Effector CD8-positive, alpha-beta T cell (primary cell): ENCODE data around the gene SLC38A3.
"Not testable (repeated sequence)": the region's sequence is repeated elsewhere in the genome, so short reads cannot be mapped to it uniquely, and the experiment has no call there.

Source experiments
- DNase-seq: peaks from one replicate; lab custom pipeline; 2025; lab: John Stamatoyannopoulos, UW

SLC38A3 gene

GRCh38 chr3:50231581-50231980, 26.5 kb downstream of the SLC38A3 start:
- no peak for DNase-seq

DNA sequence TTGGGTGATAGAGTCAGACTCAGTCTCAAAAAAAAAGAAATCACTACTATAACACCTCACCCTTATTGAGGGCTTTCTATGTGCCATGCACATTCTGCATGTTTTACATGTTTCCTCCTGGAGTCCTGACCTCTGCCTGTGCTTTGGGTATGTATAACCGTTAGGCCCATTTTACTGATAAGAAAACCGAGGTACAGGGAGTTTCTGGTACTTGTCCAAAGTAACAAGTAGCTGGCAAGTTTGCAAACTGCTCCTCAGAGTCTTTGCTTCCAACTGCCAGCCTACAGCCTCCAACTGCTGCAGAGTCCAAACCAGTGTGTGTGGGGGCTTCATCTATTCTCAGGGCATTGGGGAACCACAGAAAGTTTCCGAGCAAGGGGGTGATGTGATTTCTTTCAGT, 27.2 kb downstream of the SLC38A3 start:
- no peak for DNase-seq

DNA sequence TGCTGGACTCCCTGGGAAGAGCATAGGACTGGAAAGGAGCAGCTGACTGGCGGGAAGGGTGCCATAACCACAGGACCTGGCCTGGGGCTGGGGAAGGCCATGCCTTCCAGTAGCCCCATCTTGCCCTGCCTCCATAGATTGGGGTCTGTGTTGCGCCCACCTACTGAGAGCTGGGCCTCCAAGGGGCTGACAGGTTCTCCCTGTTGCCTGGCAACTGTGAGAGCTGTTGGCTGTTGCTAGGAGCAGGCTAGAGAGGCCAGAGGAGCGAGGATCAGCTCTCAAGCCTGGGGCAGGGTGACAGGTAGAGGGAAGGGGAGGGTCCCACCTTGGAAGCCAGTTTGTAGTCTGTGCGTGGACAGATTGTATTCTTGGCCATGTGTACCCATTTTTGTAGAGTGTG, 28.1 kb downstream of the SLC38A3 start:
- no peak for DNase-seq

- DNase-seq = peak; percentile 97
These were observed 30.8 kb downstream of the SLC38A3 start, which contains the start of gene GNAI2 for GRCh38 chr3:50235716-50236483. Gene GNAI2 (plus strand): TSS chr3:50236204. CDS start chr3:50236336, 132 bp downstream.

GRCh38 chr3:50236484-50237132, 31.5 kb downstream of the SLC38A3 start:
- no peak for DNase-seq

DNA sequence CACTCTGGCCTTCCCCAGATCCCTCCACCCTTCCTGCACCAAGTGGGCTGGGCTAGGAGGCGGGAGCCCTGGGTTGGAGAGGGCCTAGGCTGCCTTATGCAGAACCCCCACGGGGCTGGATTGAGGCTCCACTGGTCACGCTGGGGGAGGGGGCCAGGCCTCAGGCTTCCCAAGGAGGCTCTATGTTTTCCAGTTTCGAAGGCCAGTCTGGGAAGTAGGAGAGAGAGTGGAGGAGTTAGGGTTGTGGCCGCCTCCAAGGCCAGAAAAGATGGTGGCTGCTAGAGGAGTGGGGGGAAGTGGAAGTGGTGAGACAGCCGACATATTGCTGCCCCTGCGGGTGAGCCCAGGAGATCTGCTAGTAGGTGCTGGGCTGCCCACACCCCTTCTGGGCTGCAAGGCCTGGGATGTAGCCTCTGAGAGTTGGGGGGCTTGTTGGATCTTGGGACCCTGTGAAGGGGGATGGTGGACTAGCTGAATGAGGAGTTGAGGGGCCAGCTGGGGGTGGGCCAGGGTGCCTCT, 32.1 kb downstream of the SLC38A3 start:
- DNase-seq = peak; percentile 15

DNA sequence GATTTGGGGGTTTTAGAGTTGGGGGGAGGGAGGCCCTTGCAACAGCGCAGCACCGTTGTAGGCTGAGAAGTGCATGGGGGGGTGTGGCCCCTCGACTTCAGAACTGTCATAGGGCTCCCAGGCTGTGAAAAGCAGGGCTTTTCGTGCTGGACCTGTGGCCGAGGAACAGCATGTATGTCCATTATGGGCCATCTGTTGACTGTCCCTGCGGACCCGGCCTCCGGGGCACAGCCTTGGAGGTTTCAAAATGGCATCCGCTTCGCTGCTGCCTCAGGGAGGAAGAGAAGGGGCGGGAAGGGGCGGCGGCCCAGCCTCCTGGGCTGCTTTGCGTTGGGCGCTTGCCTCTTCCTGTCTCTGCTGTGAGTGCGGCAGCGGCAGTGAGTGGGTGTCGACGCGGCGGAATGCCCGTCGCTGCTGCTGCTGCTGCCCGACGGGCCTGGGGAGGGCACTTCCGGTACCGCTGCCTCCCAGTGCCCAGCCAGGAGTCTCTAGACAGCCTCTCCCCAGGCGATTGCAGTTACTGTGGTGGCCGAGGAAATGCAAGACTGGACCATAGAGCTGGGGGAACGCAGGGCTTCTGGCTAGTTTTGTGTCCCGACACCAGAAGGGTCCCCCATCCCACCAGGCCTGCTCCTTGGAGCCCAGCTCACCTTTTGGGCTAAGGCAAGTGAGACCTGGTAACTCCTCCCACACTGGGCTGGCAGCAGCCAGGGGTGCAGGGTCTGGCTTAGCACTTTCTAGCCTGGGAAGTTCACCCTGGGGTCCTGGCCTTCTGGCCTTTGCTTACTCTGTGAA, 32.9 kb downstream of the SLC38A3 start:
- peak; percentile 72 for DNase-seq

DNA sequence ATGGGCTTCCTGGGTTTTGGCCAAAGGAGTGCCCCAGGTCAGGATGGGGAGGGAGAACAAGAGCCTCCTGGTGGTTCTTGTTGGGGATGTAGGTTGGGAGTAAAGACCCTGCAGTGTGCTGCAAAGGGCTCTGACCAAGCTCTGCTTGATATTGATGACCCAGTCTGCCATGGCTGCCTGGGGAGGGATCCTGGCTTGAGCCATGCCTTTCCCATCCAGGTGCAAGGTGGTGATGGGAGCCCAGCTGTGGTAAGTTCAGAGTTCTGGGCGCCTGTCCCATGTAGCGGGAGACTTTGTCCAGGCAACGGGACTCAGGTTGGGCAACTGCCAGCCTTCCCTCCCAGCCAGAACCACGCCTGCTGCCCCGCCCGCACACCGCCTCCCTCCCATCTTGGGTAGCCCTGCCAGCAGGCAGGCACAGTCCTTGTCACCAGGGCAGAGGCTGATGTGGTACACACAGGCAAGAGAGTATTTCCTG, 33.5 kb downstream of the SLC38A3 start:
- no peak for DNase-seq

- no peak for DNase-seq
These were observed 34.6 kb downstream of the SLC38A3 start for GRCh38 chr3:50239649-50240048.

DNA sequence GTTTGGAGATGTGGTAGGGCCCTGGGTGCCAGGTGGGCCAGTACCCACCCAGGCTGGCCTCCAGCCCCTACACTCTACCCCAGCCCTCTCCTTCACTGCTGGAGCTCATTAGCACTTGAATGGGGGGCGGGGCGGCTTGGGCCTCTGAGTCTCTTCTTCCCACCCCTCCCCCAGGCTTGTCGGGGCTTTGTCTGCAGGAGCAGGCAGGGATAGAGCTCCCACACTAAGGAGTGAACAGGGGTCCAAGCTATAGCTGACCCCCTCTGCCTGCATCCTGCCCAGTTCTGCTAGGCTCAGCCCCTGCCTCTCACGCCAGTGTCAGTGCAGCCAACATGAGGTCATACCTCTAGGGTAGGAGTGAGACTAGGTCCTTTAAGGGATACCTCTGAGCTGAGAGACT, 36.1 kb downstream of the SLC38A3 start:
- no peak for DNase-seq

GRCh38 chr3:50241713-50242380, 36.8 kb downstream of the SLC38A3 start:
- DNase-seq = no peak

DNA sequence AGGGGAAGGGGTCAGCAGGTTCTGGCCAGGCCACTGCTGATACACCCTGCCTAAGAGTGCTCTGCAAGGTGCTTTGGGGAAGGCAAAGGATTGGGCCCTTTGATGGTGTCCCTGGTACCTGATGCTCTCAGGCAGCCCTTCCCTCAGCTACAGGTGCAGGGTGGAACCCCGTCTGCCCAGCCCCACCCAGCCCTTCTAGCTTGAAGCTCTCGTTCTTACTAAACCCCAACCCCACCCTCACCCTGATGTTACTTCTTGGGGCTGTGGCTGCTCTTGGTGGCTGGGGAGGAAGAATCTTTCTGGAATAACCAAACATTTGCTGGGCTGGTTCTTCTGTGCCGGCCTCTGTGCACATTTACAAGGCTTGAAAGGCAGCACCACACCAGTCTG, 37.3 kb downstream of the SLC38A3 start:
- no peak for DNase-seq

GRCh38 chr3:50242851-50243542, 37.9 kb downstream of the SLC38A3 start:
- no peak for DNase-seq

DNA sequence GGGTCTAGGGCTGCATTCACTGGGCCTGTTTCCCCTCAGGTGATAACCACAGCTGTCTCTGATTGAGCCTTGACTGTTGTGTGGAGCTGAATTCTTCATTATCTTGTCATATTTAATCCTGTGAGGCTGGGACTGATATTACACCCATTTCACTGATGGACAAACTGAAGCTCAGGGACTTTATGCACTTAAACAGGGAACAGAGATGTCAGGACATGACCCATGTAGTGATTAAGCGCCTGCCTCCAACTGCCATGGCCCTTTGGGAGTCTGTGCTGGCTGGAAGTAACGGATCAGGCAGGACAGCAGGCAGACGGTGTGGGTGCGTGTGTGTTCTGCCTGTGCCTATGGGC, 38.4 kb downstream of the SLC38A3 start:
- DNase-seq = no peak

- DNase-seq = not testable (repeated sequence)
These were observed 39.7 kb downstream of the SLC38A3 start for GRCh38 chr3:50244813-50245212.

GRCh38 chr3:50245251-50245745, 40.2 kb downstream of the SLC38A3 start:
- DNase-seq = no peak

DNA sequence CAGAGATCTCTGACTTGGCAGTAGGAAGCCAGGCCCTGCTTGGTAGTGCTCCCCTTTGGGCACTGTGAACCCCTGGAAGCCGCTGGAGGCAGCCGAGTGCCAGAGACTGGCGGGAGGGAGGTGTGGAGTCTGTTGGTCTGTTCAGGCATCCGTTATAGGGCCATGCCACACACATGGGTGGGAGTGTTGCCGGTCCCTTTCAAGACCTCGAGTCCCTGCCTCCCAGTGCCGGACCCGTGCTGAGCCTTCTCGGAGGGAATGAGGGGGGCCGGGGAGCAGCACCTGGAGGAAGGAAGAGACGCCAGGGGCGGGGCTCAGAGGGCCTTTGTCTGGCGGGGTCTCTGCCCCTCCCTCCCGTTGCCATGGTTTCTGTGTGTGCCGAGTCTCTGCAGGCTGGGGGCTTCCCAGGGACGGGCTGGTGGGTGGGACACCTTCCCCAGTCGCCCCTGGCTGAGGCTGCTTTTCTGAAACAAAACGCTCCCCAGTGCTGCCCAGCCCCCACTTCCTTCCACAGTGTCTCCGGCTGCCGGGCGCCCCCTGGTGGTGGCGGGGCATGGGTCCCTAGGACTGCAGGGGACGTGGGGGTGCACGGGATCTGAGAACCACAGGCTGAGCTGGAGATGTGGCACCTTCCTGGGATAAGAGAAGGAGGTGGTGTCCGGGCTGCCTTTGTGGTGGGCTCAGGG, 40.9 kb downstream of the SLC38A3 start:
- peak; percentile 97 for DNase-seq

- DNase-seq = peak; percentile 66
These were observed 41.5 kb downstream of the SLC38A3 start for GRCh38 chr3:50246517-50246954.

DNA sequence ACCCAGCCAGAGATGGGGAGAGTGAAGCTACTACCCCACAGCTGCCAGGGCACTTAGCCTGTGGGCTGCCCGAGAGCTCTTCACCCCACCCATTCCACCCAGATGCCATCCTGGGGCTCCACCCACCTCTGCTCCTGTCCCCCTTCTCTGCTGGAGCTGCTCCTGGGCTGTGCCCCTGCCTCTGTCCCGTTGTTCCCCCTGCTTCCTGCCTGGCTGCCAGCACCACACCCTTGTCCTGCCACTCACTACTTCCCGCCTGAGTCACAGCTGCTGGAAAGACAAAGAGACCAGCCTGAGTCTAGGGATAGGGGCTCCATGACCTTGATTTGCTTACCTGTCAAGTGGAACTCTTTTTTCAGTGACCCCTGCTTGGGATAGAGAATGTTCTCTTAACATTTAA, 43.3 kb downstream of the SLC38A3 start:
- DNase-seq = no peak

DNA sequence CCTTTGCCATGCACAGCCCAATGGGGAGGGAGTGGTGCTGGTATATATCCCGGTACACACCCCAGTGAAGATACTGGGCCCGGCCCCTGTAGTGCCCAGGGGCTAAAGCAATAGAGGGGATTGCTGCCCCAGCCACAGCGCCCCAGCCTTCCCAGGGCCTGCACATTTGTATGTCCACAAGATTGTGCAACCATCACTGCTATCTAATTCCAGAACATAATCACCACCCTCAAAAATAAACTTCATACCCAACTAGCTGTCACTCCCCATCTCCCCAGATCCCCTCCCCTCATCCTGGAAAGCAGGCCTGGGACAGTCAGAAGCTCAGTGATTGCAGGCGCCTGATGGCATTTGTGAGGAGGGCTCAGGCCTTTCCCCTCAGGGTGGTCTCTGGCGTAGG, 44.4 kb downstream of the SLC38A3 start:
- no peak for DNase-seq
